Loucy (cell line): Measurements from ENCODE around the gene GC.

Experiments used
- EZH2phosphoT487 ChIP-seq: fragments of 200-600 bp; IDR thresholded peaks from 2 replicates; pipeline ENCODE4 v1.6.1; 2018; ENCODE audit warnings: antibody characterized with exemption, mild to moderate bottlenecking, moderate library complexity, borderline replicate concordance
- TF ChIP-seq, protein P1 (sequence below): fragments of 200-600 bp; sonication (generic); conservative IDR thresholded peaks from 2 replicates; pipeline ENCODE4 v1.5.1; 2014; ENCODE audit warnings: mild to moderate bottlenecking, antibody characterized with exemption, low read length

DNA sequence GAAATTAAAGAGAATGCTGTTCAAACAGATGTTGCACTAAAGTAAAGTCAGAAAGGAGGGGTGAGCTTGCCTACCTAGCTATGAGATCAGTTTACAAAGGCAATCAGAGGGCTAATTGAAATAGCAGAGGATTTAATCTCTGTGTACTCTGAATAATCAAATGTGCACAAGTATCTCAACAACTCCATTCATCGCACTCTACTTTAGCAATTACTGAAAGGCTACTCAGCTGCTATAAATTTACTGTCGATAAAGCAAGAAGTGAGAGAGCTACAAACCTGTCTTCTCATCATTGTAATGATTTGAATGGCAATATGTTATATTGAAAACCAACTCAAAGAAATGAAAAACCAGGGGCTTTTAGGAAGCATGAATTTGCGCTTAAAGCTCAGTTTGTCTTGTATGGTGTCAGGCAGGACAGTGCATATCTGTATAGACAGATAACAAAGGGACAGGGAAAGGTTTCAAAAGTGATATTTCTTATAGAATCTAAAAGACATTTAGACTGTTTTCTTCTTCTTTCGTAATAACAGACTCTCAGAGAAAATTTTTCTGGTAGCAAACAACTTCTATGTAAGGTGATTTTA, 34.8 kb downstream of the GC start:
- TF ChIP-seq, protein P1, sequence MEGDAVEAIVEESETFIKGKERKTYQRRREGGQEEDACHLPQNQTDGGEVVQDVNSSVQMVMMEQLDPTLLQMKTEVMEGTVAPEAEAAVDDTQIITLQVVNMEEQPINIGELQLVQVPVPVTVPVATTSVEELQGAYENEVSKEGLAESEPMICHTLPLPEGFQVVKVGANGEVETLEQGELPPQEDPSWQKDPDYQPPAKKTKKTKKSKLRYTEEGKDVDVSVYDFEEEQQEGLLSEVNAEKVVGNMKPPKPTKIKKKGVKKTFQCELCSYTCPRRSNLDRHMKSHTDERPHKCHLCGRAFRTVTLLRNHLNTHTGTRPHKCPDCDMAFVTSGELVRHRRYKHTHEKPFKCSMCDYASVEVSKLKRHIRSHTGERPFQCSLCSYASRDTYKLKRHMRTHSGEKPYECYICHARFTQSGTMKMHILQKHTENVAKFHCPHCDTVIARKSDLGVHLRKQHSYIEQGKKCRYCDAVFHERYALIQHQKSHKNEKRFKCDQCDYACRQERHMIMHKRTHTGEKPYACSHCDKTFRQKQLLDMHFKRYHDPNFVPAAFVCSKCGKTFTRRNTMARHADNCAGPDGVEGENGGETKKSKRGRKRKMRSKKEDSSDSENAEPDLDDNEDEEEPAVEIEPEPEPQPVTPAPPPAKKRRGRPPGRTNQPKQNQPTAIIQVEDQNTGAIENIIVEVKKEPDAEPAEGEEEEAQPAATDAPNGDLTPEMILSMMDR: no peak
- TF ChIP-seq EZH2phosphoT487: no peak
